Smooth muscle cell of the brain vasculature (primary cell): Measurements from ENCODE around the gene UVSSA.
"Not testable (repeated sequence)": the region's sequence is repeated elsewhere in the genome, so short reads cannot be mapped to it uniquely, and the experiment has no call there.

Experiments
- DNase-seq: peaks from one replicate; pipeline ENCODE4 v3.0.0-alpha.2; 2012; ENCODE audit warnings: low read depth, low spot score

UVSSA gene

DNA sequence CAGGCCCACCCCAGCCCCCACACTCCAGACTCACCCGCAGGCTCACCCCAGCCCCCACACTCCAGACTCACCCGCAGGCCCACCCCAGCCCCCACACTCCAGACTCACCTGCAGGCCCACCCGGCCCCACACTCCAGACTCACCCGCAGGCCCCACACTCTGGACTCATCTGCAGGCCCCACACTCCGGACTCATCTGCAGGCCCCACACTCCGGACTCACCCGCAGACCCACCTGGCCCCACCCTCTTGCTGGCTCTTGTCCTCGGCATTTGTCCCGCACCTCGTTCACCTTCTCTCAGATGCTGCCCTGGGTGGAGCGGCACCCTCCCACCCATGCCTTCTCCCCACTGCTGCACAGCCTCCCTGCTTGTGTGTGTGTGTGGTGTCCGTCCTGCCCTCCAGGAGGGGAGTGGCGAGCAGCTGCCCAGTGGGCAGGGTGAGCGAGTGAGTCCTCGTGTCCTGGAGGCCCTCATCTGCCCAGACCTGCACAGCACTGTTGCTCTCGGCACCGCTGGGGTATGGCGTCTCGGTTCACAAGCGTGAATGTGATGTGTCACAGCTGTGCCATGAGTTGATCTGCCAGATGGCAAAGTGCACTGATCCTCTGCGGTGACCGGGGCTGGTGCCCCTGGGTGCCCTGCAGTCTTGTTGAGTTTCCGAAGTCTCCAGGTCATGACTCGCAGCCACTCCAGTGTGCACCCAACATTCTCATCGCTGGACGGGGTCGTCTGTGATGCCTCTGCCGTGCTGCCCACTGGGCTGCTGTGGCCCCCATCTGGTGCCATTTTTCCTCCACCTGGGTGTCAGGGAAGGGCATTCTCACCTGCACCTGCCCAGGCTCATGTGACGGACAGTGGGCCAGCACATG is 29.6 kb upstream of the UVSSA start:
- DNase-seq = no peak

DNA sequence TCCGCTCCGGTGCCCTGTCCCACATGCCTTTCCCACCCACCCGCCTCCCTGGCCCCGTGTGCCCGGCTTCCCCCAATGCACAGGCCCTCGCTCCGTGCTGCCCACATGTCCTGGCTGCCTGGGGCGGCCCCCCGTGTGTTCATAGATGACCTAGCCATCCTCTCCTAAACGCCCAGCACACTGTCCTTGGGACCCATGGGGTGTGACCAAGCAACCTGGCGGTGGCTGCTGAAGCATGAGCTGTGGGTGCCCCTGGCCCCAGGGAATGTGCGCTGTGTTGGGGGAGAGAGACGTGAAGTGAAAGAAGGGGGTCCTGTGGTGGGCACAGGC is 29.0 kb upstream of the UVSSA start:
- DNase-seq = no peak

DNA sequence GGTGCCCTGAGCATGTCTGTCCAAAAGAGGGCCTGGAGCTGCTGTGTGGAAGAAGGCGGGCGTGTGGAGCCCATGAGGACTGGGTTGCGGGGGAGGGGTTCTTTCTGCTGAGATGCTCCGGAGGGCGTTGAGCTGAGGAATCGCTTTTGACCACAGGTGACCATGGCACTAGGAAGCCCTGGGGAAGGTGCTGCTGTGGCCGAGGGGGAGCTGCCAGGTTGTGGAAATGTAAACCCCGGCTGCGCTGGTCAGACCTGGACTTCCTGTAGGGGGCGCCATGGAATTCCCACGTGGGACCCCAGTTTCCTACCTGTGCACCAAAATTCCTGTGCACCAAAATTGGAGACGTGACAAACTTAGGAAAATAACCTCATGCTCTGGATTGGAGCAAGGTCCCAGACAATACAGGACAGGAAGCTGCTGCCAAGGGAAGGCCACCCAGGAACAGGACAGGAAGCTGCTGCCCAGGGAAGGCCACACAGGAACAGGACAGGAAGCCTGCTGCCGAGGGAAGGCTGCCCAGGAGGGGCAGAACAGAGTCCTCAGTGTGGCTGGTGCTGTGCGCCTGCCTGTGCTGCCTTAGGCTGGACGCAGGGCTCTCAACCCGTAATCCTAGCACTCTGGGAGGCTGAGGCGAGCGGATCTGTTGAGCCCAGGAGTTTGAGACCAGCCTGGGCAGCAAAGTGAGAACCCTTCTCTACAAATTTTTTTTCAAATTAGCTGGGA is 28.4 kb upstream of the UVSSA start:
- DNase-seq = no peak

DNA sequence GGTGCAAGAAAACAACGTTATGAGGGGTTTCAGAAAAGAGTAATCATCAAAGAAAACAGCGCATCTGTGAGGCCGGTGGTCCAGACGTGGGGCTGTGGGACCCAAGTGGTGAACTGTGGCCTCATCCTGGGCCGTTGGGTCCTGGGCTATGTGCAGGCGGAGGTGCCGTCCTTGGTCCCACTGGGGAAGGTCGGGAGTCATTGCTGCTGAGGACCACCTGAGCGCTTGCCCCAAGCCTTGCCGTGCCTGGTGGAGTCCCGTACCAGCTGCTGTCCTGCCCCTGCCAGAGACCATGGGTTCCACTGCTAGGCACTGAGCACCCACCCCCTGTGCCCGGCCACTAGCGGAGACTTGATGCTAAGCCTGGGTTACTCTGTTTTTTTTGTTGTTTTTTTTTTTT is 25.5 kb upstream of the UVSSA start:
- DNase-seq = no peak

DNA sequence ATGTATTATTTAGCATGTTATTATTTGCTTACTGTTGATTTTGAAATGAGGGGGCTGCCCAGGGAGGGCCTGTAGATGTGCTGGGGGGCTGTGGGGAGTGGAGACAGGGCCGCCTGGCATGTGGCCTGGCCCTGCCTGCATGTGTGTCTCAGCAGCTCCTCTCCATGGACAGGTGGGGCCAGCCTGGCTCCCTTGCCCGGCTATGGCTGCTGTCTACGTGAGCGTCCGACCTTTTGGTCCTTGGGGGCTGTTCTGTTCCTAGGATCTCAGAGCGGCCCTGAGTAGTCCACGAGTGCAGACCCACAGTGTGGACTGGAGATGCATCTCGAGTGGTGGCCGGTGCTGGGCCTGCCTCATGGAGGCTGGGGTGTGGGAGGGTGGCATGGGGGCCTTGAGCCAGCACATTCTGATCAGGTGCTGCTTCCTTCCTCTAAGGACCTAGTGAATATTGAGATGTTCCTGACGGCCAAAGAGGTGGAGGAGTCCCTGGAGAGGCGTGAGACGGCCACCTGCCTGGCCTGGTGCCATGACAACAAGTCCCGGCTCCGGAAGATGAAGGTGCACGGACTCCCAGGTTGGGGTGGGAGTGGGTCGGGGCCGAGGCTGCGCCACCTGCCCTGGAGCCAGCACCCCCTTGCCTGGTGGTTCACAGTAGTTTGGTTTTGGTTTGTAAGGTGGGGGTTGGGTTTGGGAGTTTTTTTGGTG is 24.9 kb upstream of the UVSSA start:
- no peak for DNase-seq

DNA sequence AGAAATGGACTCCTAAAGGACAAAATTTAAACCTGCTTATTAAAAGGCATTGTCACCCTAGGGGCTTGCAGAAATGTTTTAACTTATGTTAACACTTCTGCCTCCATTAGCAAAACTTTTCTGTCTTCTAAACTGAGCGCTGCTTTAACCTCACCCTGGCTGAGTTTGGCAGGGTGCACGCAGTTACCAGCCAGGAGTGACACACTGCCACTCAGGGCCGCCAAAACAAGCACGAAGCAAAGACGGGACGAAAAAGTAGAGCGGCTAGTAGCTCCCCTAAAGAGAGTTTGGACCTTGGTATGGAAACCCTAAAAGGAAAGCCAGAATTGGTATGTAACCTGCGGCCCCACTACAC is 23.8 kb upstream of the UVSSA start:
- DNase-seq = no peak

DNA sequence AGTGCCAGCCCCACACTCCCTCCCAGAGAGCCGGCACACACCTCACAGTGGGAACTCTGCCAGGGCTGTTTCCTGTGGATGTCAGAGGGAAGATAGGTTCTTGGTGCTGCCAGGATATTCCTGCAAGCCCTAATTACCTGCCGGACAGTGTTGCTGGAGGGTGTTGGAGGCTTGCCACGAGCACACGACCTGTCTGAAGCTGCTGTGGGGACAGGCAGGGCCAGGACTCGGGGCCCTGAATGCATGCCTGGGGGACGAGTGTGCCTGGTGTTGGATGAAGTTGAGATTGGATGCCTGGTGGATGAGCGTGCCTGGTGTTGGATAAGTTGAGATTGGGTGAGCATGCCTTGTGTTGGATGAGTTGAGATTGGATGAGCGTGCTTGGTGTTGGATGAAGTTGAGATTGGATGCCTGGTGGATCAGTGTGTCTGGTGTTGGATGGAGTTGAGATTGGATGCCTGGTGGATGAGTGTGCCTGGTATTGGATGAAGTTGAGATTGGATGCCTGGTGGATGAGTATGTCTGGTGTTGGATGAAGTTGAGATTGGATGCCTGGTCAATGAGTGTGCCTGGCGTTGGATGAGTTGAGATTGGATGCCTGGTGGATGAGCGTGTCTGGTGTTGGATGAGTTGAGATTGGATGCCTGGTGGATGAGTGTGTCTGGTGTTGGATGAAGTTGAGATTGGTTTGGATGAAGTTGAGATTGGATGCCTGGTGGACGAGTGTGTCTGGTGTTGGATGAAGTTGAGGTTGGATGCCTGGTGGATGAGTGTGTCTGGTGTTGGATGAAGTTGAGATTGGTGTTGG is 23.2 kb upstream of the UVSSA start:
- no peak for DNase-seq

DNA sequence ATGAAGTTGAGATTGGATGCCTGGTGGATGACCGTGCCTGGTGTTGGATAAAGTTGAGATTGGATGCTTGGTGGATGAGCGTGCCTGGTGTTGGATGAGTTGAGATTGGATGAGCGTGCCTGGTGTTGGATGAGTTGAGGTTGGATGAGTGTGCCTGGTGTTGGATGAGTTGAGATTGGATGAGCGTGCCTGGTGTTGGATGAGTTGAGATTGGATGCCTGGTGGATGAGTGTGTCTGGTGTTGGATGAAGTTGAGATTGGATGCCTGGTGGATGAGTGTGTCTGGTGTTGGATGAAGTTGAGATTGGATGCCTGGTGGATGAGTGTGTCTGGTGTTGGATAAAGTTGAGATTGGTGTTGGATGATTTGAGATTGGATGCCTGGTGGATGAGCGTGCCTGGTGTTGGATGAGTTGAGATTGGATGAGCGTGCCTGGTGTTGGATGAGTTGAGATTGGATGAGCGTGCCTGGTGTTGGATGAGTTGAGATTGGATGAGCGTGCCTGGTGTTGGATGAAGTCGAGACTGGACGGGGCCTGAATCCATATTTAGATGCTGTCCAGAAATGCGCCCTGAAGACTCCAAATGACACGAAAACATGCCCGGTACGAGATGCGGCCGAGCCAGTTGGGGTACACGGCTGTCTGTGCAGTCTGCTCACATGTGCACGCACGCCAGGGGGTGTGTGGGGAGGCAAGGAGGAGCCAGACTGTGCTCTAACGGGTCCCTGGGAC is 22.4 kb upstream of the UVSSA start:
- not testable (repeated sequence) for DNase-seq

DNA sequence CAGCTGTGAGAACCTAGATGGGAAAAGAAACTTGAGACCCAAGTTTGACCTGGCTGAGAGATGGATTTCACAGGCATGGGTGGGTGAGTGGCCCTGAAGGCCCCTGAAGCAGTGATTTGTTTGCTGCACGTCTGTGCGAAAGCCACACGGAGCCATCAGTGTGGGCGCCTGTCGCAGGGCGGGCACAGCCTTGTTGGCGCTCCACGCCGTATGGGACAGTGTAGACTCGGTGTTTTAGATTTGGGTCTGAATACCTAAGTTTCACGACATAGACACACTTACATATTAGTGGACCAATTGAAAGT is 21.9 kb upstream of the UVSSA start:
- DNase-seq = no peak

DNA sequence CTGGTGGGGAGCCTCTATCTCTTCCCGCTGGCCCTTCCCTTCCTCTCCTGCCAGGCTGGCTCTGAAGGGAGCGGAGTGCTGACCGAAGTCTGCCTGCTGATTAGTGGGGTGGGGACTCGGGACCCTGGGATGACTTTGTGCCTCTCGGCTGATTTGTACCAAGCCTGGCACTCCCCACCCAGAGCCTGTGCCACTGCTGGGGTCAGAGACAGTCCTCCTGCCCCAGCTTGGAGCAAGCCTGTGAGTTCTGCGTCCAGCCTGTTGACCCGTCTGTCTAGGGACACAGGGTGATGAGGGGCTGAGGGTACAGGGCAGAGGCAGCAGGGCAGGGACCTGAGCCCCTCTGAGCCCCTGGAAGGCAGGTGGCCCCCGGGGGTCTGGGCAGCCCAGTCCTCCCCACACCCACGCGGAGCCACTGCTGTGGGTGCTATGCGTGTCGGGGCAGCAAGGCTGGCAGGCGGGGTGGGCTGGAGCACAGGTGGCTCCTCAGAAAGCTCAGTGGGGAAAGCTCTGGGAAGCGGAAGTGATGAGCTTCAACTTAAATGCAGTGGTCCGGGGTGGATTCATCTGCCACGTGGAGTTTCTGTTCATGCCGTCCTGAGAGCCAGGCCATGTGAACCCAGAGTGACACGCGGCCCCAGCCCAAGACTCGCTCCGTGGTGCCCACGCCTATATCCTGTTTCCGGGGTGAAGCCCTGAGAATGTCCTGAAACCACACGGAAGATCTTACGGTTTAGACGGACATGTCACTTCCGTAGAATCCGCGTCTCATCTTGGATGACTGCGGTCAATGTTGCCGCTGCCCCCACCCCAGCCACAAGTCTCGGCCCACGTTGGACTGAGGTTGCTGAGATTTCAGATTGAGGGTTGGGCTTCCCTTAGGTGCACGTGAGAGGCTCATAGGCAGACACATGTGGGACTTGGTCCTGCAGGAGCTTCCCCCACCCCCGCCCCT is 21.1 kb upstream of the UVSSA start:
- DNase-seq = no peak

DNA sequence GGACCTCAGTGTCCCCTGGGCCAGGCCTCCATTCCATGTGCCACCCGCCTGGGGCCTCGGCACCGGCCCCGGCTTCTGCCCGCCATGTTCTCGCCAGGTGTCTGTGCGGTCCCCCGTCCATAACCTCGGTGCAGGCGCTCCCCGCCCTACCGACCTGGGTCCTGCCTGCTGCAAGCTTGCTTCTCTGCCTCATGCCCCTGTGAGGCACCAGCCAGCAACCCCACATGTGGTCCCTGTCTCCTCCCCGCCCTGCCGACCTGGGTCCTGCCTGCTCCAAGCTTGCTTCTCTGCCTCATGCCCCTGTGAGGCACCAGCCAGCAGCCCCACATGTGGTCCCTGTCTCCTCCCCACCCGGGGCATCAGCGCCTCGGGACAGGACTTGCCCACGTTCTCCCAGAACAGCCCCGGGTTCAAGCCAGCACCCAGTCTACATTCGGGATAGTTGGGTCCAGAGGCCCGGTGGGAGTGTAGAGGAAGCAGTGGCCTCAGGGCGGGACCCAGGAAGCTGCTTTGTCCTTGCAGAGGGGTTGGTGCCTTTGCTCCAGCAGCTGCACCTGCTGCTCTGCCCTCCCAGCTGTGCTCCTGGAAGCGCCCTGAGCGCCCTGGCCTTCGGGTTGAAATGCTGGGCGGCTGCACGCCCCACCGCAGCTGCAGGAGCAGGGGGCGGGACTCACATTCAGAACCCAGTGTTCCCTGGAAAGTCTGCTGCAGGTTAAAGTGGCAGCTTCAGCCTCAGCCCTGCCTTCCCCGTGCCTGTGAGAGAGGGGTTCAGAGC is 20.1 kb upstream of the UVSSA start:
- DNase-seq = no peak

DNA sequence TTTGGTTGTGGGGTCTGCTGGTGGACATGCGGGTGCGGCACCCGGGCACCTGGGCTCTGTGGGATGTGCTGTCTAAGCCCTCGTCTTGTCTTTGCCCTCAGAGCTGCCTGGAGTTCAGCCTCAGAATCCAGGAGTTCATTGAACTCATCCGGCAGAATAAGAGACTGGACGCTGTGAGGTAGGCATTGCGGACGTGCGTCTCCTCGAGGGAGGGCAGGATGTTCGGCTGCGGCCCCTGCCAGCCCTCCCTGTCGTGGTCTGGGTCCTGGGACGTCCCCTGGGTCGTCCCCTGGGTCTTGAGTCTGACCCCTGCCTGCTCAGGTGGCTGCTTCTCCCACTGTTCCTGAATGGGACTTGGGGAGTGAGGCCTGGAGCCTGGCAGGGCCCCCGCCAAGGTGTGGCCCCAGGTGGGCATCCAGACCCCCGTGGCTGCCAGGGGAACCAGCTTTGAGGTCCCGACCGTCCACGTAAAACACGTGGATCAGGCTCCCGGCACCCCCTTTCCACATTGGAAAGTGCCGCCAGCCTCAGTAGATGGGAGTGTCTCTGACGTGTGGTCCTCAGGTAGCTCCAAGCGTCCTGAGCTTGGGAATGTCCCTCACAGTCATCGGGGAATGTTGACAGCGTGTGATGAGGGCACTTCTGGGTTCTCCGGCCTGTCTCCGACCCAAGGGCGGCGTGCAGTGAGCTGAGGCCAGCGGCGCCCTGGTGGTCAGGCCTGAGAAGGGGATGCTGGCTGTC is 19.3 kb upstream of the UVSSA start:
- no peak for DNase-seq

DNA sequence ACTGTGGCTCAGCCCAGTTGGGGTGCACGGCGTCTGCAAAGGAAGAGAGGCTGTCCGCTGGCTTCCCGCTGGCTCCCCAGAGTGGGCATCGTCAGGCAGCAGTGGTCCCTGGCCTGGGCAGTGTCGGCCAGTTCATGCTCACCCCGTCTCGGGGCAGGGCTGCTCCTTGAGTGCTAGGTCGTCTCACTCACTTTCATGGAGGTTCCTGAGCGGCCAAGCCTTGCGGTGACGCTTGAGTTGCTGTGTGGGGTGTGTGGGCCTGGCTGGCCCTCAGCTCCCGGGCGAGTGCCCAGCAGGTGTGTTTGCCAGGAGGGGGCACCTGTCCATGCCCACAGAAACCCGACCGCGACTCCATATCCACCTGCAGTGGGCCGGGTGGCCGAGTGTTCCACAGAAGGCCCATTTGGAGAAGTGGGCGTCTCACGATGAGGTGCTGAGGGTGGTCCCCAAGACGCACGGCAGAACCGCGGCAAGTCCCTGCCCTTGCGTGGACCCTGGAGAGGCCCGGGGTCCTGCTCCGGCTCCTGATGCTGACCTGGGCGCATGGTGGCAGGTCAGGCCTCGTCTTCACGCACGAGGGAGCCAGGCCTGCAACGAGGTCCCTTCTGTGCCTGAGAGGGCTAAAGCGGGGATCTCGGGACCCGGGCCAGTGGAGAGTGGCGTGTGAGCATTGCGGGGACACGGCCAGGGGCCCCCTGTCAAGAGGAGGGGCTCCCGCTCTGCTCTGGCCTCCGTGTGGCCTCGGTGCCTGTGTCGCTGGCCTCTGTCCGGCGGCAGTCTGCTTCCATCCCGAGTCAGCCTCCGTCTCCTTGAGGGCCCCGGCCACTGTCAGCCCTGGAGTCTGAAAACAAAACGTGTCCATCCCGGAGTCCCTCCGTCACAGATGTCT is 18.5 kb upstream of the UVSSA start:
- DNase-seq = no peak

DNA sequence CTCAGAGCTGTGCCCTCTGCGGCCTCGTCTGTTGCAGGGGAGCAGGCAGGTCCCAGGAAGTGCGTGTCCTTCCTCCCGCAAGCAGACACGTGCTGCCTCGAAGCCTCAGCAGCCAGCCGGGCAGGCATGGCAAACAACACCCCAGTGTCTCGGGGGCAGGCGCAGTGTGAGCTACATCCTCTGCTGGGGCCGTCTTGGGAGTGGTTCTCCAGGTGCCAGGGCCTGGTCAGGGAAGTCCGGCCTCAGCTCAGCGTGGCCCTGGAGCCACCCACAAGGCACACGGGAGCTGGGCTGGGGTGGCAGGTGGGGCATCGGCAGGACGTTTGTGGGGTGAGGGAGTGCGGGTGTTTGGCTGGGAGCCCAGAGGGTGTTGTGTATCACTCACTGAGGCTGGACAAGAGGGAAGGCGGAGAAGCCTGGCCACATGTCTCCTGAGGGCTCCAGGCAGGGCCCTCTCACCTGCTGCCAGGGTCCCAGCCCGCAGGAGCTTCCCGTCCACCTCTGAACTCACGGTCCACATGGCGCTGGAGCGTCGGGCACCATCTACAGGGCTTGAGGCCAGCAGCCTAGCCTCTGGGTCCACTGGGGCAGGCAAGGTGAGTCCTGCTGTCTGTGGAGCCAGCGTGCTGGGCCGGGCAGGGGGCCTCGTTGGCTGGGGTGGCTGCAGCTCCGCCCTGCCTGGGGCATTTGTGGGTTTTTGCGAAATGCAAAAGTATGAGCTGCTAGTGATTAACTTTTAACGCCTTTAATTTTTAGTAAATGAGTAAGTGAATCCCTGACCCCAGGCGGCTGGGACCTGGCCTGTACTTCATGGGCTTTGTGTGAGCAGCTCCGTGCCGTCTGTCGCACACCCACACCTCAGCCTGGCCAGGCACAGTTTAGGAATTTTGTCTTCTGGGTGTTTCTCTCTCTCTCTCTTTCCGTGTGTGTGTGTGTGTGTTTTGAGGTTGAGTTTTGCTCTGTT is 17.3 kb upstream of the UVSSA start:
- DNase-seq = no peak

DNA sequence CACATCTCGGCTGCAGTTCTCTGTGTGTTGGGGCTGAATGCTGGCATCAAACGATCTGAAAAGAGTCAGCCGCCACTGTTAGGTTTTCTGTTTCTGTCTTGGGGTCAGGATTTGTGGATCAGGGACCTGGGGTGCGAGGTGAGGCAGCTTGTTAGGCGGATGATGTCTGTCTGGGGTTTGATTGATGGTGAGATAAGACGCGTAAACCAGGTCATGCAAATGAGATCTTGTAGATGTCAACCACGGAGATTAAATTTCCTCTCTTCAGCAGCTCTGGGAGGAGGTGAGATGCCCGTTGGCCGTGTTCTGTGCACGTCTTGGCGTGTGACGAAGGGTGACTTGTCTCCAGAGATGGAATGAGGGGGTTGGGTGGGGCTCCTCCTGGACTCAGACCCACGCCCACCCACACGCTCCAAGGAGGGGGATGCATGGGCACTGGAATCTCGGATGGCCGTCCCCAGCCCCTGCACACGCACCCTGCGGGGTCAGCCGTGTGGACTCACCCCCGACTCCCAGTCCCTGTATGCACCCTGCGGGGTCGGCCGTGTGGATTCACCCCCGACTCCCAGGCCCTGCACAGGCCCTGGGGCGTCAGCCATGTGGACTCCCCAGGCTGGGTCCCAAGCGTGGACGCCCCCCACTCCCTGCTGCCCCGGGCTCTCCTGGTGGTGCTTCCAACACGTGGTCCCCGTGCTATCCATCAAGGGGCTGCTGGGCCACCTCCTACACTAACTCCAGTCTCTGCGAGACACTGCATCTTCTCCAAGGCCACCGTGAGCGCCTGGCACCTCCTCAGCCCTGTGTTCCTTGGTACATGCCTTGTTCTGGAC is 16.0 kb upstream of the UVSSA start:
- DNase-seq = no peak
